OCI-LY7 (cell line): Measurements from ENCODE around the gene GALNTL6. TPM values are rescaled to one million over a fixed set of nuclear protein-coding genes. Genes with fewer than 3 reads are reported as not detected.
A peak's percentile ranks its signal among the peaks of the same experiment; 100 is the strongest.

Source experiments
- BruUV-seq: library from RNA; stranded (reverse); fragments of 400-500 nt; replicated peaks from 2 replicates; lab custom pipeline; 2021; lab: Mats Ljungman, UMichigan
- CTCF ChIA-PET: fragments of 300-600 bp; sonication (Branson Sonifier 250); formaldehyde crosslinking; loops from one replicate; lab custom pipeline; 2022; ENCODE audit warnings: antibody characterized with exemption; ENCODE audit not compliant: unreplicated experiment; lab: Charles Lee
- POLR2A ChIA-PET: fragments of 300-600 bp; sonication (Branson Sonifier 250); formaldehyde crosslinking; loops from one replicate; lab custom pipeline; 2022; ENCODE audit warnings: antibody characterized with exemption; lab: Charles Lee
- DNase-seq: peaks from one replicate; pipeline ENCODE4 v3.0.0-alpha.2; 2015; ENCODE audit warnings: low spot score
- H2AFZ ChIP-seq: fragments of 200-600 bp; sonication (generic), shearing (Covaris generic); 2 replicates; pipeline ENCODE4 v1.6.1; 2014; ENCODE audit warnings: mild to moderate bottlenecking, antibody characterized with exemption, low read length, moderate library complexity
- H3K27ac ChIP-seq: fragments of 200-600 bp; sonication (generic); 2 replicates; pipeline ENCODE4 v1.5.1; 2014; ENCODE audit warnings: mixed run types, low read depth, mild to moderate bottlenecking, moderate library complexity, low read length, inconsistent platforms; ENCODE audit not compliant: poor library complexity, severe bottlenecking
- H3K36me3 ChIP-seq: fragments of 200-600 bp; sonication (generic); 2 replicates; pipeline ENCODE4 v1.6.1; 2014; ENCODE audit warnings: mild to moderate bottlenecking, antibody characterized with exemption, low read length, moderate library complexity, mixed read lengths; ENCODE audit not compliant: insufficient read depth
- H3K4me1 ChIP-seq: fragments of 200-600 bp; sonication (generic); 2 replicates; pipeline ENCODE4 v1.5.1; 2014; ENCODE audit warnings: mild to moderate bottlenecking, low read length; ENCODE audit not compliant: insufficient read depth, poor library complexity, severe bottlenecking
- H3K4me2 ChIP-seq: fragments of 200-600 bp; sonication (generic); 2 replicates; pipeline ENCODE4 v1.6.1; 2014; ENCODE audit warnings: mild to moderate bottlenecking, low read length
- H3K4me3 ChIP-seq: fragments of 200-600 bp; sonication (generic); 2 replicates; pipeline ENCODE4 v1.5.1; 2014; ENCODE audit warnings: mild to moderate bottlenecking, low read depth, low read length; ENCODE audit not compliant: poor library complexity, severe bottlenecking
- H3K79me2 ChIP-seq: fragments of 200-600 bp; sonication (generic); 2 replicates; pipeline ENCODE4 v1.6.1; 2016; ENCODE audit warnings: low read depth, mild to moderate bottlenecking, low read length, moderate library complexity, mixed read lengths; ENCODE audit not compliant: insufficient read depth
- H3K9me2 ChIP-seq: fragments of 200-600 bp; sonication (generic); 2 replicates; pipeline ENCODE4 v1.6.1; 2016; ENCODE audit warnings: mild to moderate bottlenecking, low read length, mixed read lengths; ENCODE audit not compliant: insufficient read depth
- H3K9me3 ChIP-seq: fragments of 200-600 bp; sonication (generic); 2 replicates; pipeline ENCODE4 v1.6.1; 2014; ENCODE audit warnings: mild to moderate bottlenecking, mixed run types, low read length, mixed read lengths
- H4K20me1 ChIP-seq: fragments of 200-600 bp; sonication (generic); 2 replicates; pipeline ENCODE4 v1.6.1; 2014; ENCODE audit warnings: mild to moderate bottlenecking, antibody characterized with exemption, low read length, moderate library complexity, mixed read lengths; ENCODE audit not compliant: insufficient read depth
- EZH2phosphoT487 ChIP-seq: fragments of 200-600 bp; sonication (generic); IDR thresholded peaks from 2 replicates; pipeline ENCODE4 v1.6.1; 2018; ENCODE audit warnings: low read depth, borderline replicate concordance, mild to moderate bottlenecking, mixed run types, antibody characterized with exemption, low read length, moderate library complexity, mixed read lengths
- intact Hi-C: fragments of 100-400 bp; cut with micrococcal nuclease; formaldehyde crosslinking; loops from one replicate; pipeline ENCODE4 v1.10.0; 2022; ENCODE audit not compliant: unreplicated experiment
- total RNA-seq, 2 experiments: library from RNA; depleted of rRNA in 1 of 2; stranded (reverse); fragments of >200 nt in 1 of 2; shearing (Covaris generic) in 1 of 2; gene quantifications; 2 replicates each; pipeline ENCODE4 v1.2.3, GENCODE V29; 2014 to 2022
- TF ChIP-seq, protein P1 (sequence below): fragments of 200-600 bp; sonication (generic); conservative IDR thresholded peaks from 2 replicates; pipeline ENCODE4 v1.5.1; 2014; ENCODE audit warnings: mild to moderate bottlenecking, antibody characterized with exemption, low read length, moderate library complexity, mixed read lengths

The GALNTL6 gene
- total RNA-seq, 2 experiments from 2014 or later: not detected

DNA sequence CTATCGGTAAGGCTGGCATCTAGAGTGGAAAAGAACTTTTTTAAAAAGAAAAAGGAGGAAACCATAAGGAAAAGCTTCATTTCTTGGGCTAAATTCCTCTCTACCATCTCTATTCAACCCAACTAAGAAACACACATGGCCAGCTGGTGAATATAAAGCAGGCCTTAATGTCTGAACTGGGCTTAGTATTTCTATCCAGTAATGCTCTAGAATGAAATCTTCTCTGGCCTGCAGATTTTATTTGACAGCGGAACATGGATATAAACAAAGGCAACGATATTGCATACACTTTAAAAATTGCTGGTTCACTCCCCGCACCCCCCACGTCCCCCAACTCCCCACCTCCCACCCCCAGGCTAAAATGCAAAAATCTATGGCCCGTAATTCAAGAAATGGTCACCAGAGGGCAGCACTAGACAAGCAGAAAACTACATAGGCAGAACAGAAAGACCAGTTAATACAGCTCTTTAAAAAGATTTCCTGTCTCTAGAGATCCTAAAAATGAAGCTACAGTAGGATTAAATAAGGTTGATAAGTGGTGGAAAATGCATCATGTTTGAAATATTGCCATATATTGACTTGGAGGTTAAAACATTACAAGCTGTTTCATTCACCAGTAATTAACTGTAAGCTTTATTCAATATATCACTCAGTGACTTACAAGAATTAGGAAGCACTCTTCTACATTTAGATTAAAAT, 1200.2 kb downstream of the GALNTL6 start:
- H3K79me2 ChIP-seq: no peaks in the 10 kb centered on the region
- POLR2A ChIA-PET: interaction anchor here (0.5 to 1.9 kb wide), 11 partner anchors 10 to 407 kb away, joined by 3 to 12 read pairs (median 4); partner anchors contain the start of gene GALNT7
- H3K36me3 ChIP-seq: no peaks in the 10 kb centered on the region
- intact Hi-C loops: loop anchor here (1.0 to 5.0 kb wide), 5 partner anchors 244 to 404 kb away; no protein-coding TSS in a partner anchor
- BruUV-seq: no TSS peak
- H3K4me3 ChIP-seq: no peak overlapping the region
- TF ChIP-seq, protein P1, sequence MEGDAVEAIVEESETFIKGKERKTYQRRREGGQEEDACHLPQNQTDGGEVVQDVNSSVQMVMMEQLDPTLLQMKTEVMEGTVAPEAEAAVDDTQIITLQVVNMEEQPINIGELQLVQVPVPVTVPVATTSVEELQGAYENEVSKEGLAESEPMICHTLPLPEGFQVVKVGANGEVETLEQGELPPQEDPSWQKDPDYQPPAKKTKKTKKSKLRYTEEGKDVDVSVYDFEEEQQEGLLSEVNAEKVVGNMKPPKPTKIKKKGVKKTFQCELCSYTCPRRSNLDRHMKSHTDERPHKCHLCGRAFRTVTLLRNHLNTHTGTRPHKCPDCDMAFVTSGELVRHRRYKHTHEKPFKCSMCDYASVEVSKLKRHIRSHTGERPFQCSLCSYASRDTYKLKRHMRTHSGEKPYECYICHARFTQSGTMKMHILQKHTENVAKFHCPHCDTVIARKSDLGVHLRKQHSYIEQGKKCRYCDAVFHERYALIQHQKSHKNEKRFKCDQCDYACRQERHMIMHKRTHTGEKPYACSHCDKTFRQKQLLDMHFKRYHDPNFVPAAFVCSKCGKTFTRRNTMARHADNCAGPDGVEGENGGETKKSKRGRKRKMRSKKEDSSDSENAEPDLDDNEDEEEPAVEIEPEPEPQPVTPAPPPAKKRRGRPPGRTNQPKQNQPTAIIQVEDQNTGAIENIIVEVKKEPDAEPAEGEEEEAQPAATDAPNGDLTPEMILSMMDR: peak; percentile 92
- no peak for TF ChIP-seq EZH2phosphoT487
- peak; percentile 59 for DNase-seq
- H3K9me3 ChIP-seq: no peaks in the 10 kb centered on the region
- H3K4me2 ChIP-seq: no peak overlapping the region
- H3K27ac ChIP-seq: no peak overlapping the region
- CTCF ChIA-PET: interaction anchor here (1.1 to 1.7 kb wide), 4 partner anchors 11 to 408 kb away, joined by 5 to 18 read pairs (median 8); no protein-coding TSS in a partner anchor
- H2AFZ ChIP-seq: peak overlapping the region; percentile 17; the same call in 1 of the 2 replicates
- H3K9me2 ChIP-seq: no peaks in the 10 kb centered on the region
- H4K20me1 ChIP-seq: no peaks in the 10 kb centered on the region
- peaks cover 5% of the 10 kb centered on the region for H3K4me1 ChIP-seq

DNA sequence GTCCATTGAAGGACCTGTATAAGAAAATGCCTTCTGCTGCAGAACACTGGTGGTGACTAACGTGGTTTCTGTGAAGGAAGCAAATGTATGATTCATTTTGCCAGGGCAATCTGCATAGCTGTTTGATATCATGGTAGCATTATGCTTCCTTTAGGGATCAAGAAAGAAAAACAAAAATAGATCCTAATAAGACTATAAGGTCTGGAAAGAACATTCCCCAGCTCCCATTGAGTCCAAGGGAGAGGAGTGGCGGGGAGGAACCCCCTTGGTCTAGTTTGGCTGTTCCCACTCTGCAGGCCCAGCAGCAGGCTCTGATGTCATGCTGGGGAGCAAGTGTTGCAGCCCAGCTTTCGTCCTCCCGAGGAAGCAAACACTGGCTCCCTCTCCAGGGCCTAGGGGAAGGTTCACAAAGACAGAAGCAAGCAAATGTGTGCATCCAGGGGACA, 1200.9 kb downstream of the GALNTL6 start:
- CTCF ChIA-PET: interaction anchor here (1.1 to 1.7 kb wide), 4 partner anchors 10 to 407 kb away, joined by 5 to 18 read pairs (median 8); no protein-coding TSS in a partner anchor
- BruUV-seq: no TSS peak
- Histone ChIP-seq H3K4me3 (no peak overlapping the region), H3K27ac (no peak overlapping the region), H3K4me2 (no peak overlapping the region), H3K79me2 (no peaks in the 10 kb centered on the region), H2AFZ (peak overlapping the region; percentile 17), H3K9me3 (no peaks in the 10 kb centered on the region), H3K4me1 (peaks cover 5% of the 10 kb centered on the region), H4K20me1 (no peaks in the 10 kb centered on the region), H3K9me2 (no peaks in the 10 kb centered on the region), H3K36me3 (no peaks in the 10 kb centered on the region)
- DNase-seq: peak; percentile 24
- TF ChIP-seq, protein P1: no peak
- no peak for TF ChIP-seq EZH2phosphoT487
- intact Hi-C loops: loop anchor here (5.0 kb wide), 1 partner anchor 303 kb away; no protein-coding TSS in a partner anchor
- POLR2A ChIA-PET: interaction anchor here (0.7 to 1.9 kb wide), 6 partner anchors 10 to 398 kb away, joined by 4 to 12 read pairs (median 6); no protein-coding TSS in a partner anchor

DNA sequence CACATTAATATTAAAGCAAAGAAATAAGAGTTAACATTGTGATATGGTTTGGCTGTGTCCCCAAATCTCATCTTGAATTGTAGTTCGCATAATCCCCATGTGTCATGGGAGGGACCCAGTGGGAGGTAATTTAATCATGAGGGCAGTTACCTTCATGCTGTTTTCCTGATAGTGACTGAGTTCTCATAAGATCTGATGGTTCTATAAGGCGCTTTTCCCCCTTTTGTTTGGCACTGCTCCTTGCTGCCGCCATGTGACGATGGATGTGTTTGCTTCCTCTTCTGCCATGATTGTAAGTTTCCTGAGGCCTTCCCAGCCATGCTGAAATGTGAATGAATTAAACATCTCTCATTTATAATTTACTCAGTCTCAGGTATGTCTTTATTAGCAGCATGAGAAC, 1201.6 kb downstream of the GALNTL6 start:
- POLR2A ChIA-PET: no interaction called here
- H3K27ac ChIP-seq: no peak overlapping the region
- H2AFZ ChIP-seq: no peak overlapping the region; the same call in 1 of the 2 replicates
- peaks cover 5% of the 10 kb centered on the region for H3K4me1 ChIP-seq
- no peak for TF ChIP-seq EZH2phosphoT487
- TF ChIP-seq, protein P1: no peak
- DNase-seq: no peak
- no TSS peak for BruUV-seq
- CTCF ChIA-PET: no interaction called here
- no peaks in the 10 kb centered on the region for H3K9me3 ChIP-seq
- intact Hi-C loops: loop anchor here (5.0 kb wide), 1 partner anchor 302 kb away; no protein-coding TSS in a partner anchor
- no peaks in the 10 kb centered on the region for H3K9me2 ChIP-seq
- H3K4me3 ChIP-seq: no peak overlapping the region
- no peaks in the 10 kb centered on the region for H3K79me2 ChIP-seq
- H4K20me1 ChIP-seq: no peaks in the 10 kb centered on the region
- no peaks in the 10 kb centered on the region for H3K36me3 ChIP-seq
- no peak overlapping the region for H3K4me2 ChIP-seq
